GM12865 (cell line): ENCODE data around the gene AHI1.

Experiments used
- DNase-seq: peaks from one replicate; pipeline ENCODE4 v3.0.0; 2010; ENCODE audit warnings: low read depth
- H3K4me3 ChIP-seq: 2 replicates; pipeline ENCODE4 v1.5.1; 2011; ENCODE audit warnings: mild to moderate bottlenecking, low read depth, low read length, control low read depth
- CTCF ChIP-seq: IDR thresholded peaks from 2 replicates; pipeline ENCODE4 v1.5.1; 2011; ENCODE audit warnings: low read length, control low read depth, low read depth, inconsistent platforms; ENCODE audit not compliant: insufficient read depth; ENCODE audit errors: missing control alignments

AHI1 gene

GRCh38 chr6:135306166-135306565 is 191.4 kb downstream of the AHI1 start:
- no peak overlapping the region for H3K4me3 ChIP-seq
- TF ChIP-seq CTCF = no peak
- DNase-seq = no peak

GRCh38 chr6:135305684-135306083 is 191.9 kb downstream of the AHI1 start:
- no peak for TF ChIP-seq CTCF
- no peak for DNase-seq
- H3K4me3 ChIP-seq = no peak overlapping the region

- DNase-seq = no peak
- TF ChIP-seq CTCF = no peak
- H3K4me3 ChIP-seq = no peak overlapping the region
Observed at GRCh38 chr6:135304883-135305282, 192.7 kb downstream of the AHI1 start.

DNA sequence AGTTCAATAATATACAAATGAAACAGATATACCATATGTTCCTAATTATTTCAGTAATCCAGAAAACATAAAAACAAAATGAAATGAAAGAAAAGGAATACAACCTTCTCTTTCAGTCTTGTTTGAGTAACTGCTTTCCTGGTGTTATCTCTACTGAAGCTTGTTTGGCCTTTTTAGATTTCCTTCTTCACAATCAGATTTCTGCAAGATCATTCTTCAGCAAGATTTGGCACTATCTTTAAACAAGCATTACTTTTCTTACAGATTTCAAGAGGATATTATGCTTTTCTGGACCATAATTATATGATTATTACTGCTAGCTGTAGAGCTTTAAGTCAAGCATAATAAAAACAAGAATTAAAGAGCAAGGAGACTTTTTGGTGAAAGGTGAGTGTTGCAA is 196.2 kb downstream of the AHI1 start:
- TF ChIP-seq CTCF = no peak
- H3K4me3 ChIP-seq = no peak overlapping the region
- DNase-seq = no peak

GRCh38 chr6:135300576-135300975 is 197.0 kb downstream of the AHI1 start:
- no peak for DNase-seq
- H3K4me3 ChIP-seq = no peak overlapping the region
- TF ChIP-seq CTCF = no peak

DNA sequence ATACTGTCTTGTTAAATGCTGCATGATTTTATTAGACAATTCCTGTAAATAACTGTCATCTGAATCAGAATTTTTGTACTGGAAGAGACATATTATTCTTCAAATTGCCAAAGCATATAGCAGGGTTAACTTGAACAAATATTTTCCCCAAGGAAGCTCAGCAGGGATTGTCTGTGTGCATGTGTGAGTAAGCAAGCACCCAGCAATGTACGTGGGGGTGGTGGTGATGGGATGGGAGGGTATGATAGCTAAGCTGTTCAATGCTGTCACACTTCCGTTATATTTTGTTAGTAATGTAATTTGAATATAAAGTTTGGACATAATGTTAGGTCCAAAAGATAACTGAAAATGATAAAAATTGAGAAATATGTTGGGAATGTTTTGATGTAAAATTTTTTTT is 198.3 kb downstream of the AHI1 start:
- no peak for DNase-seq
- no peak for TF ChIP-seq CTCF
- no peak overlapping the region for H3K4me3 ChIP-seq

DNA sequence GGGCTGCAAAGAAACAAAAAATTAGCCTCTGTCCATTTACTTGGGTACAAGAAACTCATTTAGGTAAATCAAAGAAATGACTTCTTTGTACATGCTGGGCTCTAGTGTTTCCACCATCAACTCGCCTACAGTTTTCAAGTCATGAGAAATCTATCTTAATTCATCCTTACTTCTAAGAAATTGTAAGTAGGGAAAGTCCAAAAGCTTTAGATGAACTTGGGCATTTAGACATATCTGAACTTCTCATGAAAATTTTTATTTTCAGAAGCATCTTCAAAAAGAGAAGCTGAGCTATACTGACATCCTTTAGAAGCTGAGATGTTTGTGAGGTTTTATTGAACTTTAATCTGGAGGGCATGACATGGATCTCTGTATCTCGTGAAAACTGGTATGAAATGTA is 199.1 kb downstream of the AHI1 start:
- DNase-seq = no peak
- H3K4me3 ChIP-seq = no peak overlapping the region
- no peak for TF ChIP-seq CTCF
